Uterus (tissue), 4 donors: Measurements from ENCODE around the gene FBXL13. TPM values are rescaled to one million over a fixed set of nuclear protein-coding genes. Genes with fewer than 3 reads are reported as not detected.

Experiments
- DNase-seq, 2 donors: peaks; one replicate each; pipeline ENCODE4 v3.0.0-alpha.2; 2019 to 2020
- H3K27ac ChIP-seq, 2 donors: fragments of 200-600 bp; sonication (generic); 1 replicate in 1 of 2; 2 replicates in 1 of 2; pipeline ENCODE4 v1.5.1; 2016 to 2018
- H3K27me3 ChIP-seq, 2 donors: fragments of 200-600 bp; sonication (generic); one replicate each; pipeline ENCODE4 v1.5.1; 2018 to 2019; ENCODE audit warnings: control low read depth in 1 of 2
- H3K36me3 ChIP-seq, 2 donors: fragments of 200-600 bp; sonication (generic); one replicate each; pipeline ENCODE4 v1.5.1; 2019; ENCODE audit warnings: control low read depth in 1 of 2
- H3K4me1 ChIP-seq, 2 donors: fragments of 200-600 bp; sonication (generic); one replicate each; pipeline ENCODE4 v1.5.1; 2018 to 2019; ENCODE audit warnings: control low read depth in 1 of 2
- H3K4me3 ChIP-seq, 2 donors: fragments of 200-600 bp; sonication (generic); 1 replicate in 1 of 2; 2 replicates in 1 of 2; pipeline ENCODE4 v1.5.1; 2018 to 2019; ENCODE audit warnings: mild to moderate bottlenecking in 1 of 2
- H3K9me3 ChIP-seq, 2 donors: fragments of 200-600 bp; sonication (generic); one replicate each; pipeline ENCODE4 v1.5.1; 2019; ENCODE audit warnings: control low read depth in 1 of 2
- CTCF ChIP-seq, 4 experiments: fragments of 200-600 bp in 2 of 4; fragments of 450-650 bp in 2 of 4; sonication (generic) in 2 of 4; IDR thresholded peaks; one replicate each; pipeline ENCODE4 v1.5.1; 2016 to 2019; ENCODE audit warnings: antibody characterized with exemption in 4 of 4, mild to moderate bottlenecking in 2 of 4, moderate library complexity in 1 of 4
- POLR2A ChIP-seq, 2 donors: fragments of 450-650 bp; IDR thresholded peaks; one replicate each; pipeline ENCODE4 v1.6.1; 2016; ENCODE audit warnings: antibody characterized with exemption in 2 of 2, mild to moderate bottlenecking in 1 of 2, moderate library complexity in 1 of 2
- intact Hi-C: fragments of 100-400 bp; cut with DNase I; formaldehyde crosslinking; loops from one replicate; pipeline ENCODE4 v1.15.1; 2023; ENCODE audit warnings: low total_unique reads
- total RNA-seq, 4 donors: library from RNA; depleted of rRNA in 3 of 4; stranded (reverse); fragments of >200 nt in 3 of 4; gene quantifications; one replicate each; pipeline versions ENCODE4 v1.1.0 to v1.2.4, GENCODE V29; 2014 to 2023
- donor health status: DM: yes; HTN: yes; CAD: no.

Gene FBXL13
- total RNA-seq, 4 donors from 2014 or later: 1.2 to 12.9 (median 5.5) TPM

DNA sequence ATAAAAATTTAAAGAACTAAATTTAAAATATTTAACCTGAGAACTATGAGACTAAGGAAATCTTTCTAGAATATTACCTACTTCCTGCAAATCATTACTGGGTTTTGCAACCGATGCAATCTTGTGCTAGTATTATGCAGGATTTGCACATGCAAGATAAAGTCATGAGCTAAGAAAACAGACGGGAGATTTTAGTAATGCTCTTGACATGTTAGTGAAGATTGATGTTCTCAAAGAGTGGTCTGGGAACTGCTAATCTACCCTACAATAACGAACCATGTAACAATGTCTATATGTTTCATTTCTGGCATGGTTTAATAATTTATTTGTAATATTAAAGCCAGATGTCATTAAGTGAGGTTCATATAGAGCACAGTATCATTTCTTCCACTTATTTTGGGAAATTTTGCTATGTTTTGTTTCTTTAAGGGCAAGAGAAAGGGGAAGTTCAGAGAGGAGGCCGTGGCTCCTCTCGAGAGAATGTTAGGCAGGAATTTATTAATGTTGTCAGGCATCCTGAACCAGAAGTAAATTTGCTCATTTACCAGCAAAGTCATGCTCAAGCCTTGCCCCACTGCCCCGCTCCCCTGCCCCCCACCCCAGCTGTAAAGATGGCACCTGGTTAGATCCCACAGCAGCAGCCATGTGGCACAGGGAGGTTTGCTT lies 139.0 kb downstream of the FBXL13 start:
- H3K4me1 ChIP-seq: peaks cover 0 to 5% of the 10 kb centered on the region in 2 donors
- no peak for DNase-seq
- H3K9me3 ChIP-seq: no peaks in the 10 kb centered on the region
- peak overlapping the region in 1 of 2 donors; percentile 1 for H3K4me3 ChIP-seq
- no peaks in the 10 kb centered on the region for H3K27me3 ChIP-seq
- TF ChIP-seq CTCF (IDR thresholded peaks at IDR 0.05) (no peak), POLR2A (IDR thresholded peaks at IDR 0.05) (no peak)
- H3K27ac ChIP-seq: peak overlapping the region; percentile 44 to 74
- H3K36me3 ChIP-seq: no peaks in the 10 kb centered on the region
- intact Hi-C loops: no loop called here

DNA sequence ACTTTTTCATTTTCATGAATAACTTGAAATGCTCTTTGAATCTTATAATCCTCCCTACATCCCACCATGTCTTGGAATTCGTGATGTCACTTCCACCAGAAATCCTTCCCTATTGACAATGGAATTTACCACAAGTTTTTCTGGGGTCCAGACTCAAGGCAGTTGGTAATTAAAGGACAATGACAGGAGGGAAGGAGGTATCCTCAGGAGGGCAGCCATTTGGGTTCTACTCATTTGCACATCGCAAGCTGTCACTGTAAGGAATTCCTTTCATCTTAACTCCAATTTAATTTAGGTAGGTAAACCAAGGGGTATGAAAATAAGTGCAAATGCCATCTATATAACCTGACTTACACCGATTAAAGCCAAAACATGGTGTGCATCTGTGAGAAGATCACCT lies 139.9 kb downstream of the FBXL13 start:
- no peaks in the 10 kb centered on the region for H3K27me3 ChIP-seq
- H3K4me3 ChIP-seq: peak overlapping the region in 1 of 2 donors; percentile 28
- TF ChIP-seq POLR2A (IDR thresholded peaks at IDR 0.05) (no peak), CTCF (IDR thresholded peaks at IDR 0.05) (no peak)
- H3K4me1 ChIP-seq: peaks cover 0 to 5% of the 10 kb centered on the region in 2 donors
- no peaks in the 10 kb centered on the region for H3K9me3 ChIP-seq
- H3K27ac ChIP-seq: peak overlapping the region; percentile 73 to 74
- intact Hi-C loops: no loop called here
- H3K36me3 ChIP-seq: no peaks in the 10 kb centered on the region
- no peak for DNase-seq

DNA sequence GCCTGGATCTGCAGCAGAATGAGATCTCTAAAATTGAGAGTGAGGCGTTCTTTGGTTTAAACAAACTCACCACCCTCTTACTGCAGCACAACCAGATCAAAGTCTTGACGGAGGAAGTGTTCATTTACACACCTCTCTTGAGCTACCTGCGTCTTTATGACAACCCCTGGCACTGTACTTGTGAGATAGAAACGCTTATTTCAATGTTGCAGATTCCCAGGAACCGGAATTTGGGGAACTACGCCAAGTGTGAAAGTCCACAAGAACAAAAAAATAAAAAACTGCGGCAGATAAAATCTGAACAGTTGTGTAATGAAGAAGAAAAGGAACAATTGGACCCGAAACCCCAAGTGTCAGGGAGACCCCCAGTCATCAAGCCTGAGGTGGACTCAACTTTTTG lies 140.4 kb downstream of the FBXL13 start:
- Histone ChIP-seq H3K36me3 (no peaks in the 10 kb centered on the region), H3K4me3 (peak overlapping the region in 1 of 2 donors; percentile 28), H3K9me3 (no peaks in the 10 kb centered on the region), H3K4me1 (peaks cover 0 to 5% of the 10 kb centered on the region in 2 donors), H3K27me3 (no peaks in the 10 kb centered on the region), H3K27ac (peak overlapping the region; percentile 73 to 74)
- no peak for TF ChIP-seq POLR2A (IDR thresholded peaks at IDR 0.05)
- no peak for TF ChIP-seq CTCF (IDR thresholded peaks at IDR 0.05)
- no peak for DNase-seq
- intact Hi-C loops: no loop called here

GRCh38 chr7:102933763-102934162 lies 140.8 kb downstream of the FBXL13 start:
- peak overlapping the region; percentile 73 to 74 for H3K27ac ChIP-seq
- H3K4me3 ChIP-seq: peak overlapping the region in 1 of 2 donors; percentile 28
- H3K27me3 ChIP-seq: no peaks in the 10 kb centered on the region
- peak; percentile 82 for DNase-seq
- intact Hi-C loops: no loop called here
- no peak for TF ChIP-seq POLR2A (IDR thresholded peaks at IDR 0.05)
- H3K36me3 ChIP-seq: no peaks in the 10 kb centered on the region
- peaks cover 0 to 5% of the 10 kb centered on the region in 2 donors for H3K4me1 ChIP-seq
- H3K9me3 ChIP-seq: no peaks in the 10 kb centered on the region

GRCh38 chr7:102931757-102932156 lies 142.8 kb downstream of the FBXL13 start:
- Histone ChIP-seq H3K4me1 (peaks cover 0 to 5% of the 10 kb centered on the region in 2 donors), H3K9me3 (no peaks in the 10 kb centered on the region), H3K27me3 (no peaks in the 10 kb centered on the region), H3K36me3 (no peaks in the 10 kb centered on the region), H3K4me3 (no peak overlapping the region), H3K27ac (no peak overlapping the region)
- intact Hi-C loops: no loop called here
- no peak for TF ChIP-seq POLR2A (IDR thresholded peaks at IDR 0.05)
- no peak for TF ChIP-seq CTCF (IDR thresholded peaks at IDR 0.05)
- no peak for DNase-seq
